Stimulated activated CD8-positive, alpha-beta memory T cell treated with anti-CD3 and anti-CD28 coated beads, Interleukin-2, amount 100 ng/mL, for 48 hours (primary cell): Measurements from ENCODE around the gene CPNE8.
"Not testable (repeated sequence)": the region's sequence is repeated elsewhere in the genome, so short reads cannot be mapped to it uniquely, and the experiment has no call there.

Experiments used
- DNase-seq, 2 donors: peaks; one replicate each; pipeline ENCODE4 v3.0.0-alpha.2; 2020; ENCODE audit warnings: low read depth in 2 of 2

Gene CPNE8

DNA sequence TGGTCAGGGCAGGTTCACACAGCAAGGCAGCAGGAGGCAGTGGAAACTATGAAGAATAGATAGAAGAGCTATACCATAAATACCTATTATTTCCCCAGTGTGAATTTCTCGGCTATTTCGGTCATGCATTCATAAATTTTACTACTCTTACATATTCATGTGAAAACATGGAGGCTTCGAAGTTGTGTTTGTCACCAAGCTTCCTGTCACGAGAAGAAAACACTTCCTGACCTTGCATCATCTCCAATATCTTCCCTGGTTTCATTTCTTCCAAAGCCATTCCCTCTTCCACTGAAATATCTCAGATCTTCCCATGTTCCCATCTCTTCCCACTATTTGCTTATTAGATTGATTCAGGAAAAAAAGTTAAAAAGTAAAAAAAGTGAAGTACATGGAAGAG, 80.4 kb downstream of the CPNE8 start:
- DNase-seq = no peak

- DNase-seq = no peak
These were observed 81.7 kb downstream of the CPNE8 start for GRCh38 chr12:38823738-38824137.

DNA sequence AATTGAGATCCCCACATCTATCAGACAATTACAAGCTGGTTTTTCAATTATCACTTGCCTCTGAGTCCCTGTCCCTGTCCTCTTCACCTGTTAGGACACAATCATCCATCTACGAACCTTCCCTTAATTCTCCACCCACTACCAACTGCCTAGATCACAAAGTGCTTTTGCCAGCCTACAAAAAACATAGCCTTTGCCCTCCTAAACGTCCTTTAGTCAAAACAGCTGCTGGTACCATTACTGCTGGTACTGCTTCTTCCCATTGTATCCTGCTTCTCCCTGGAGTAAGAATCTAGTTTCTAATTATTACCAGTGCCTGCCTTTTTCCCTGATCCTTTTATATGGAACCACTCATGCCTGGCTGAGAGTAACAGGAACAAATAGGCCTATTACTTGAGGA, 82.1 kb downstream of the CPNE8 start:
- DNase-seq = no peak

- no peak for DNase-seq
These were observed 87.4 kb downstream of the CPNE8 start for GRCh38 chr12:38817942-38818341.

DNA sequence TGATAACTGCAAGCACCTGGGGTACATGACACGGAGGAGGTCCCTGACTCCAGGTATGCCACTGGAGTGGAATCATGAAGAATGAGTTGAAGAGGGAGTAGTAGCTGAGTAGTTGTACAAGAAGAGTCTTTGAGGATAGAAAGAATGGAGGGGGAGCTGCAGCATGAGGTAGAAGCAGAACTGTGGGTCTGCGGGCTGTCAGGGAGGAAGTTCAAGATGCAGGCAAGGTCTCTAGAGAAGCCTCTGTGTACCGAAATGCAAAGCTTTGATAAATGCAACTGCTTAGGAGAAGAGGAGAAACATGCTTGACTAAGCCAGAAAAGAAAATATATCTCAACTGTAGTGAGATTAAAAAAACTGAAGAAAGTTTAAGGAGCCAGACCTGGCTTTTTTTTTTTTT, 91.5 kb downstream of the CPNE8 start:
- DNase-seq = no peak

DNA sequence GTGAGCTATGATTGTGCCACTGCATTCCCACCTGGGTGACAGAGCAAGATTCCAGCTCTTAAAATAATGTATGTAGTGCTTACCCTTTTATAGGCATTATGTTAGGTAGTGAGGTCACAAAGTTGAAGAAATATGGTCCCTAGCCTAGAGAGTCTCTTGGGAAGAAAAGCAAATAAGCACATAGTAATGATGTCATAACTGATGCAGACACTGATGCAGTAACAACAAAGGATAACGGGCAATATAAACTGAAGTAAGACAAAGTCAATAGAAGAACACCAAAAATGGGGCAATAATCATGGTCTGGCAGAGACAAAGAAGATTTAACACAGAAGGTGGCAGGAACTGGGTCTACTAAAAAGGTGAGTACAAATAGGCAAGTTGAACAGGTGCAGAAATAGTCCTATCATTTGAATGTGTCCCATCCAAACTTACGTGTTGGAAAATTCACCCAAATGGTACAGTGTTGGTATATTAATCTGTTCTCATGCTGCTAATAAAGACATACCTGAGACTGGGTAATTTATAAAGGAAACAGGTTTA, 93.5 kb downstream of the CPNE8 start:
- DNase-seq = no peak

DNA sequence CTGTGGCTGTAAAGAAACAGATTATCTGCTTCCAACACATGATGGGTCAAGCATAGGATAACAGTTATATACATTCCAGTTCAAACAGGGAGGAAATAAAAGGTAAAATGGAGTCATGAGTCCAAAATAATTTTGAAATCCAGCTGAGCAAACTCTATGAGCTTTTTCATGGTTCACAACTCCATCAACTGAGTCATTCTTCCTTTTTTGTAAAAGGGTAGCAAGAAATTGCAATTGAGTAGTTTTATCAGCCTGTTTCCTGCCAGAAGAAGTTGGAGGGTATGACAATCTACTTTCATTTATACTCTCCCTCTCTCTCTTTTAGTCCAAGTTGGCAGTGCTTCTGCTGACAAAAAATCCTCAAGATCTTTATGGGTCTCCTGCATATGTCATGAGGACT, 95.6 kb downstream of the CPNE8 start:
- DNase-seq = no peak

GRCh38 chr12:38788106-38788505, 117.3 kb downstream of the CPNE8 start:
- no peak for DNase-seq

DNA sequence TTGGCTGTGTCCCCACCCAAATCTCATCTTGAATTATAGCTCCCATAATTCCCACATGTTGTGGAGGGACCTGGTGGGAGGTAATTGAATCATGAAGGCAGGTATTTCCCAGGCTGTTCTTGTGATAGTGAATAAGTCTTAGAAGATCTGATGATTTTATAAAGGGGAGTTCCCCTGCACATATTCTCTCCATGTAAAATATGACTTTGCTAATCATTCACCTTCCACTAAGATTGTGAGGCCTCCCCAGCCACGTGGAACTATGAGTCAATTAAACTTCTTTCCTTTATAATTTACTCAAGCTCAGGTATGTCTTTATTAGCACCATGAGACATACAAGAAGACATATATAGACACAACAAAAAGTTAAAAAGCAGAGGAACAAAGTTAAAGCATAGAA, 120.0 kb downstream of the CPNE8 start:
- DNase-seq = no peak

DNA sequence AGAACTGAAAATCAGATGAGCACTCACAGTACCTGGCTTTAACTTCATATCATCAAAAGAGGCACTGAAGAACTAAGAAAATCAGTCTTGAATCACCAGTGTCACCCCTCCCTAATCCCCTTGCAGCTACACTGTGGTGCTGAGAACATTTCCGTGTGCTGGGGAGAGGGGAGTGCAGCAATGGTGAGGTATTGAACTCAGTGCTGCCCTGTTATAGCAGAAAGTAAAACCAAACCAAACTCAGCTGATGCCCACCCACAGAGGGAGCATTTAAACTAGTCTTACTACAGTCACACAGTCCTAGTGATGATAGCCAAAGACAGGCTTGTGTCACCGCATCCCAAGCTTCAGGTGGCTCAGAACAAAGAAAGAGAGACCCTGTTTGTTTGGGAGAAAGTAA, 122.1 kb downstream of the CPNE8 start:
- DNase-seq = no peak

DNA sequence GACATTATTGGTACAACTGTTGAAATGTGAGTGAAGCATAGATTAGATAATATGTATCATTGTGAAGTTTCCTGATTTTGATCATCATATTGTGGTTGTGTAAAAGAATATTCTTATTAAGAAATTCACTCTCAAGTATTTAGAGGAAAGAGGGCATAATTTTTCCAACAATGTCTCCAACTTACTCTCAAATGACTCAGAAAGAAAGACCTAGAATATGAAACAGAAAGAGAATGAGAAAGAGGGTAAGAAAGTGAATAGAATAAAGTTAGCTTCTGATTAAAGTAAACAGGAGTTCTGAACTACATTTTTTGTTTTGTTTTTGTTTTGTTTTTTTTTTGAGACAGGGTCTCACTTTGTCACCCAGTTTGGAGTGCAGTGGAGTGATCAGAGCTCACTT, 123.0 kb downstream of the CPNE8 start:
- DNase-seq = no peak

GRCh38 chr12:38776647-38777046, 128.7 kb downstream of the CPNE8 start:
- no peak for DNase-seq

DNA sequence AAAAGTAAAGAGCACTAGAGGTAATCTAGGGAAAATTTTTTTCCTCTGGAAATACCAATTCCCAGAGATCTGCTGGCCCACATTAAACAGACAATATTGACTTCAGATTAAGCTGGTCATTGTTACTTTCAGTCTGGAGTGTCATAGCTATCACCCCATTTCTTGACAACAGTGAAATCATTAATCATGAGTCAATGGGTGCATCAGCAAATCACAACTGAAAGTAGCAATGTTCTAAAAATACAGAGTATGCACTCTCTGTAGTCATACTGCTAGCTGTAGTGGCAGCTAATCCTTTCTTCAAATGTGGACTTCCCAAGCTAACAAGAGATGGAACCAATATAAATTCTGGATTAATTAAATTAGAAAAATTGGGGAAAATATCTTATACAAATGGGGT, 129.9 kb downstream of the CPNE8 start:
- no peak for DNase-seq

DNA sequence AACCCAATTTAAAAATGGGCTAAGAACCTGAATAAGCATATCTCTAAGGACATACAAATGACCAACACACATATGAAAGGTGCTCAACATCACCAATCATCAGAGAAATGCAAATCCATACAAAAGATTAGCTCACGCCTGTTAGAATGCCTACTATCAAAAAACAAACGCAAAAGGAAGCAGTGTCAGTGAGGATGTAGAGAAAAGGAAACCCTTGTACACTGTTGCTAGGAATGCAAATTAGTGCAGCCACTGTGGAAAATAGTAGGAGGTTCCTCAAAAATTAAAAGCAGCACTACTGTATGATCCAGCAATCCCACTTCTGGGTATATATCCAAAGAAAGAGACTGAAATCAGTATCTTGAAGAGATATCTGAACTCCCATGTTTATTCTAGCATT, 133.0 kb downstream of the CPNE8 start:
- no peak for DNase-seq

DNA sequence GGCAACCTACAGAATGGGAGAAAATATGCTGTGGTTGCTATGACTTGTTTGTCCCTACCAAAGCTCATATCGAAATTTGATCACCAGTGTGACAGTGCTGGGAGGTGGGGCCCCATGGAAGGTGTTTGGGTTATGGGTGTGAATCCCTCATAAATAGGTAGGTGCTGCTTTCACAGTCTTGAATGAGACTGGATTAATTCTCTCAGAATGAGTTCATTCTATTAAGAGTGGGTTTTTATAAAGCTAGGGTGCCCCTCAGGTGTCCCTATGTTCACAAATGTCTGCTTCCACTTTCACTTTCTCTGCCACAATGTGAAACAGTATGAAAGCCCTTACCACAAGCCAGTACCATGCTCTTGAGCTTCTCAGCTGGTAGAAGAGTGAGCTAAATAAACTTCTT, 133.5 kb downstream of the CPNE8 start:
- DNase-seq = peak in 1 of 2 donors; percentile 0

GRCh38 chr12:38761636-38762342, 143.6 kb downstream of the CPNE8 start:
- no peak for DNase-seq

- DNase-seq = no peak
These were observed 144.3 kb downstream of the CPNE8 start for GRCh38 chr12:38761111-38761510.

- no peak for DNase-seq
These were observed 145.8 kb downstream of the CPNE8 start for GRCh38 chr12:38759621-38760020.

GRCh38 chr12:38746744-38747143, 158.6 kb downstream of the CPNE8 start:
- no peak for DNase-seq

DNA sequence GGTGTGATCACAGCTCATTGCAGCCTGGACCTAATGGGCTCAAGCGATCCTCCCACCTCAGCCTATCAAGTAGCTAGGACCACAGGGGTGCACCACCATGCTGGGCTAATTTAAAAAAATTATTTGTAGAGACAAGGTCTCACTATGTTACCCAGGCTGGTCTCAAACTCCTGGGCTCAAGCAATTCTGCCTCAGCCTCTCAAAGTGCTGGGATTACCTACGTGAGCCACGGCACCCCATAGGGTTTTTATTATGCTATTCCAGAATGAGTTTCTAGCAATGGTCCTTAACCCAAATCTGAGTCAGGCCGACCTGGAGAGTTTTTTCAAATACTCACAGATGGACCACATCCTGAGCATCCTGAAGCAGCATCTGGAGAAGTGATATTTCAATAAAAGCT, 159.8 kb downstream of the CPNE8 start:
- no peak for DNase-seq

GRCh38 chr12:38744041-38744440, 161.3 kb downstream of the CPNE8 start:
- DNase-seq = no peak

DNA sequence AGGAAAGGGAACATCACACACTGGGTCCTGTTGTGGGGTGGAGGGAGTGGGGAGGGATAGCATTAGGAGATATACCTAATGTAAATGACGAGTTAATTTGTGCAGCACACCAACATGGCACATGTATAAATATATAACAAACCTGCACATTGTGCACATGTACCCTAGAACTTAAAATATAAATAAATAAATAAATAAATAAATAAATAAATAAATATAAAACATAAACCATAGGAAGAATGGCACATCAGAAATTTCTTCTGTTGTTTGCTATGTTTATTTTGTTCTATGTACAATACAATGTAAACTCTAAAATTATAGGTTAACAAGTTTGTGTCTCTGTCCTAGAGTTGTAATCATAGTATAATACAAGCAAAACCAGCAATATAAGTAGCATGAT, 162.9 kb downstream of the CPNE8 start:
- DNase-seq = not testable (repeated sequence)

DNA sequence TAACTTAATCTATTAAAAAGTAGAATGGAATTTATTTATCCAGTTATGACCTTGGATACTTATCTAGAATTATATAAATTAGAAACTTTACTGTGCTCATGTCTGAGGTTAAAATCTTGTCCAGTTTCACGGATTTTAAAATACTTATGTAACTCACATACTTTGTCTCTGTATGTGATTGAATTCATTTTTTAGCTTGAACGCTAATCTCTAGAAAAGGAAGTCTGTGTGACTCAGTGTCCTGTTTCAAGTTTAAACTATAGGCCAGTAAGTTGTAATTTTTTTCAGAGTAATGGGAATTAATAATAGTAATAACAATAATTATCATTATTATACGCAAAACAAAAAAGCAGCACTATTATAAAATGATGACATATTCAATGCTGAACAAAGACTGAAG, 168.6 kb downstream of the CPNE8 start:
- DNase-seq = no peak

DNA sequence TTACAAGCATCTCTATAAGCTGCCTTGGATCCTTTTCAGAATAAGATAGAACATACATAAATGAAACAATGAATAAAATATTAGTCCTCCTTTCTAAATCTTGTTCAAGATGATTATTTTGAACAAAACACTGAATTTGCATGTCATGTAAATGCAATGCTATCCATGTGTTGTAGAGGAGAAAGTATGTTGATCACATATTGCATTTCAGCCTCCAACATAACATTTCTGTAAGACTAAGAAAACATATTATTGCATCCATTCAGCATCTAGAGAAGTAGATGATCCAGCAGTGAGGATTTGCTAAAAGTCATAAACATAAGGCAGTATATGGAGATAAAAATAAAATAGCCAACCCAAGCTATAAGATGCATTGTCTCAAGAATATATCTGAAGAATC, 172.6 kb downstream of the CPNE8 start:
- DNase-seq = no peak
